COLO668 (cell line): ENCODE measurements around the gene TPM2.
A peak's percentile ranks its signal among the peaks of the same experiment; 100 is the strongest.

Source experiments
- DNase-seq: peaks from one replicate; lab custom pipeline; 2025; ENCODE audit not compliant: unreplicated experiment; lab: John Stamatoyannopoulos, UW

The TPM2 gene

DNA sequence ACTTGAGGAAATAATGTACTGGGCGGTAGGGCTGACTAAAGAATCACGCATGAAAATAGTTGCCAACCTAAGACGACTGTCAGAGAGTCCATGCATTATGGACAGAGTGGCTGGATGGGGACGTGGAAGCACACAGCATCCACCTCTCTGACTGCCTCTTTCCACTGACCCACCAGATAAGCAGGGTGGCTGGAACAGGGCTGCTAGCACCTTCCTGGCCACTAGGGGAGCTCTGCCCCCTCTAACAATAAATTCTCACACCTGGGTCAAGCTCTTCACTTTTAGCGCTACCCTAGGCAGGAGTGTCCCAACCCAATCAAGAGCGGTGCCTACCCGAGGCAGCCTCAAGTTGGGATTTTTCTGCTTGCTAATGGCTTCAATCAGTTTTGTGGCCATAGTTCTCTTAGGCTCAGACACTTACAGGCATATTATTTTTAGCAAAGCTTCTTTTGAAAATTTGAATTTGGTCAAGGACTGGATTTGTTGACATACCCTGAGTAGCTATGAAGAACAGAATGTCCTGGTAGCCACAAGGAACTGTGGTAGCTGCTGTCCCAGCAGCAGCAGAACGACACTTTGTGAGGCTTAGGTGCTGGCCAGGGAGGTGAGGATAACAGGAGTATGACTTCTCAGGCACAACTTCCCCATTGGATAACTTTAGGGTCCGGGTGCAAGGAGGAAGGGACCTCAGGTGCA, 6.9 kb upstream of the TPM2 start:
- peak; percentile 53 for DNase-seq

GRCh38 chr9:35695943-35696401, 6.2 kb upstream of the TPM2 start:
- DNase-seq, result no peak

GRCh38 chr9:35691757-35692301, 2.1 kb upstream of the TPM2 start:
- no peak for DNase-seq

- no peak for DNase-seq
These were observed 1.6 kb upstream of the TPM2 start for GRCh38 chr9:35691334-35691650.

DNA sequence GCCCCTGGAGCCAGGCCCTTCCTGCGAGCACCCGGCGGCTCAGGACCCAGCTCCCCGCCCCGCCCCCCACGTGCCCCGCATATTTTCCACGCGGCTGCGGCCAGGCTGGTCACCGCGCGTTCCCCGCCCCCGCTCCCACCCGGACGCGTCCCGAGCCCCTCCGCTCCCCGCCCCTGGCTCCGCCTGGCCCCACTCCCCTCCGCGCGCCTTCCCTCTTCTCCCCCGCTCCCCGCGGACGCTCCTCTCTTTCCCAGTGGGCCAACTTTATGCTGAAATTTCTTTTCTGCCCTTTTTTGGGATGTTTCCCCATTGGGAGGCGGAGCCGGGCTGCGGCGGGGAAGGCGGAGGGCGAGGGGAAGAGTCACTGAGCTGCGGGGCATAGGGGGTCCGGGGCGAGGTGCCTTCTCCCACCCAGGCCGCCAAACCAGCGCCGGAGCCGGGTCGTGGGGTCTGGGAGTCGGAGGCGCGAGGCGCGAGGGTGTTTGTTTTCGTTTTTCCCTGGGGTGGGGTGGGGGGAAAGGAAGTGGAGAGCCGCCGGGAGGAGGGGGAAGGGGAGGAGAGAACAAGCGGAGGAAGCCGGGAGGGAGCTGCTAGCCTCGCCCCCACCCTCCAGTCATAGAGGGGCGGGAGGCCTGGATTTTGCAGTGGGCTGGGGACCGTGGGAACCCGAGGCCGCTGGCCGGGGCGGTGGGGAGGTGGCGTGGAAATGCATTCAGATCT, 1.0 kb upstream of the TPM2 start:
- DNase-seq, result peak; percentile 23

DNA sequence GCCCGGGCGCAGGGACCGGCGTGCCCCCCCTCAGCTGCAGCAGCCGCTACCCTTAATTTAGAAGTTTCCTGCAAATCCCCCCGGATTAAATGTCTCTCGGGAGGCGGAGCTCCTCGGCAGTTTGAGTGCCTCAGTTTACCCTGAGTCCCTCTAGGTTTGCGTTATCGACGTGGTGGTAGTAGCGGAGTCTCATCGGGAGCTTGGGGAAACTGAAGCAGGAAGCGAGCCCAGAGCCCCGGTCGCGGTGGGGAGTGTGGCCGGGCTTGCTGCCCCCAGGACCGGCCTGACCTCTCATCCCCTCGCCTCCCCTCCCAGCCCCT, 529 bp upstream of the TPM2 start:
- no peak for DNase-seq

DNA sequence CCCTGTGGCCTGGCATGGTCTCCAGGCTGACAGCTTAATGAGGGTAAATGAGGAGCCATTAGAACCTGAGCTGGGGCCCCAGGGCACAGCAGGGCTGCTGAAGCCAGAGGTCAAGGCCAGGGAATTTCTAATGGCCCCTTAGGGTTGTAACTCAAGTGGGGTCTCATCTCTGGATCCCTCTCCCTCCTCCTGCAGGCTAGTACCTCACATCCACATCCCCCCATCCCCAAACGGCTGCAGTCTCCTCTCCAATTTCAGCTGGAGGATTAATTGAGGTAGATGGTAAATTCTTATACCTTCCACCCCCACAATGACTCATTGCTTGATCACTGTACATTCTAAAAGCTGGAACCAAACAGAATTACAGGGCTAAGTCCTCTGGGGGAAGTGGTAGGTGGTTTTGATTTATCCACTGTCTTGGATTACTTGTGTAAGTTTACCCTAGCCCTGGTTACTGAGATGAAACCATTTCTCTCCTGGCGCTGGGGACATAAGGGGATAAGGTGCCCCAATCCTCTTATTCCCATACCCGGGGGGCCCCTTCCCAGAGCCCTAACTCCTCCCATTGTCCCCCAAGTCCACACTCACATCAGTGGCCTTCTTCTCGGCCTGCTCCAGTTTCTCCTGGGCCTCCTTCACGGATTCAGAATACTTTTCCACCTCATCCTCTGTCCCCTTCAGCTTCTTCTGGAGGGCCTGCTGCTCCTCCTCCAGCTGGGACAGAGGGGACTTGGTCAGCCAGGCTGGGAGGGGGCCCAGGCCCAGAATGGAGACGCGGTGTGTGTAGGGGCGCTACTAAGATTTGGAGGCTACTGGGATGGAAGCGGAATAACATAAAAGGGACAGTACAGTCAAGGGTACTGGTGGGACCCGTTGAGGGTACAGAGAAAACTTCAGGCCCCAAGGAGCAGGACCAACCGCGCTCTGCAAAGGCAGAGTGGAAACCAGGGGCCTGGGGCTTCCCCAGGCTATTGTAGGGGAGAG, 875 bp downstream of the TPM2 start:
- no peak for DNase-seq

DNA sequence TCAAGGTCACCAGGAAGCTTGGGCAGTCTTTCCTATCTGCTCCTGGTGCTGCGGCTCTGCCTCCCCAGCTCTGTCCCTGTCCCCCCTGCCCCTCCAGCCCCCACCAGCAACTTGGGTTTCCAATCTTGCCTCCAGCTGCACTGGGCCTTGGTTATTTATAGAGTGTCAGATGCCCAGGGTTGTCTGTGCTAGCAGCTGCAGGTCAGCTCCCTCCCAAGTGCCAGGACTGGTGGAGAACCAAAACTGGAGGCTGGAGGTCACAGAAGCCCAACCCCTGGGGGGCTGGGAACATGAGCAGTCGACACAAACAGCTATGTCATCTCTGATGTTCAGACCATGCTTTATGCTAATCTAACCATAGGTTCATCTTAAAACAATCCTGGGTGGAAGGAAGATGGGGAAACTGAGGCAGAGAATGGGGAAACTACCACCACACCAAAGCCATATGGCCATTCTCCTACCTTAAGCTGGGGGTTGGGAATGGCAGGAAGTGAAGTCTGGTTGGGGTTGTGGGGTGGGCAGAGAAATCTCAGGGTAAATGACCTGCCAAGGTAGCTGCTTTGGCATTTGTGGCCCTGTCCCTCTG, 1.7 kb downstream of the TPM2 start:
- no peak for DNase-seq

GRCh38 chr9:35687306-35687705, 2.4 kb downstream of the TPM2 start:
- DNase-seq, result no peak

DNA sequence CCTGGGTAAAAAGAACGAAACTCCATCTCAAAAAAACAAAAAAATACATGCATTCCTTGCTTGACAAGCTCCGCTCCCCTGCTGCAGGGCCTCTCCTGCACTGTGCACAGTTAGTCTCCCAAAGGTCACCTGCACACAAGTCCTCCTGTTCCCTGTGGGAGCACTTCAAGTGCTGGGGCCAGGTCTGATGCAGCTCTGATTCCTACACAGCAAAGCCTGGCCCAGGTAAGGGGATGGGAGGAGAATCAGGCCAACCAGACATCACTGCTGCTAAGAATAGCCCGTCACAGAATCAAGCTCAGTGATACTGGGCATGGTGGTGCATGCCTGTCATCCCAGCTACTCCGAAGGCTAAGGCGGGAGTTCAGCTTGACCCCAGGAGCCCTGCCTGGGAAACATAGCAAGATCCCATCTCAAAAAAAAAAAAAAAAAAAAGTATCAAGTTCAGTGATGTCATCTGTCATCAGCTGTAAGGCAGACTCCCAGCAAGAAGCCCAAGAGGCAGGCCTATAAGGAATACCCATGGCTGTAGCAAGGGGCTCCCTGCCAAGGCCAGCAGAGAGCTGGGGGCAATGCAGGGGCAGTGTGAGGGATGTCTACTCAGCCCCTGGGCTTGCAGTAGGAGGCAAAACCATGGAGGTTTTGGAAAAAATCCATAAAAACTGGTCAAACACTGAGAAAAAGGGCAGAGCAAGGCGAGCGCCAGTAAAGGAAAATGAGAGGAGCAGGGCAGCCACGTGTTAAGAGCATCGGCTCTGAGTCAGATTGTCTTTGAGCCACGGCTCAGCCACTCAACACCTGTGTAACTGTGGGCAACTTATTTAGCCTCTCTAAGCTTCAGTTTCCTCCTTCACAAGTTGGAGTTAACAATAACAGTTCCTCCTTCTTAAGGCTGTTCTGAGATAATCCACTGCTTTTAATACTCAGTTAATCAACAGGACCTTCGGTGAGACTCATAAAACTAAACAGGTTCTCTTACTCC, 3.2 kb downstream of the TPM2 start:
- DNase-seq, result no peak

GRCh38 chr9:35685506-35685905, 4.2 kb downstream of the TPM2 start:
- no peak for DNase-seq

DNA sequence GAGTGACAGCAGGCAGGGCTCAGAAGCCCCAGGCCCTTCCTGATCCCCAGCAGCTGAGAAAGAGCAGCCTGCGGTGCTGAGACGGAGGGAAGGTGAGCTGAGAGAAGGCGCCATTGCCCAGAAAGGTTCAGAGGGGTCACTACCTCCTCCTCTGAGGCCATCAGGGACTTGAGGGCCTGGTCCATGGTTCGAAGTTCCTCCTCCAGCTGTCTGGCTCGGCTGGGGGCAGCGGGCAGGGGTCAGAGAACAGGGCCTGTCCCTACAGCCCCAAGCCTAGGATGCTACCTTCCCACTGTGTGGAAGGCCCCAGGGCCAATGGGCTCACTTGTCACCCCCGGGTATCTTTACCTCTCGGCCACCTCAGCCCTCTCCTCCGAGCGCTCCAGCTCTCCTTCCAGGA, 4.8 kb downstream of the TPM2 start:
- DNase-seq, result no peak

- DNase-seq, result no peak
These were observed 6.4 kb downstream of the TPM2 start for GRCh38 chr9:35683323-35683722.

DNA sequence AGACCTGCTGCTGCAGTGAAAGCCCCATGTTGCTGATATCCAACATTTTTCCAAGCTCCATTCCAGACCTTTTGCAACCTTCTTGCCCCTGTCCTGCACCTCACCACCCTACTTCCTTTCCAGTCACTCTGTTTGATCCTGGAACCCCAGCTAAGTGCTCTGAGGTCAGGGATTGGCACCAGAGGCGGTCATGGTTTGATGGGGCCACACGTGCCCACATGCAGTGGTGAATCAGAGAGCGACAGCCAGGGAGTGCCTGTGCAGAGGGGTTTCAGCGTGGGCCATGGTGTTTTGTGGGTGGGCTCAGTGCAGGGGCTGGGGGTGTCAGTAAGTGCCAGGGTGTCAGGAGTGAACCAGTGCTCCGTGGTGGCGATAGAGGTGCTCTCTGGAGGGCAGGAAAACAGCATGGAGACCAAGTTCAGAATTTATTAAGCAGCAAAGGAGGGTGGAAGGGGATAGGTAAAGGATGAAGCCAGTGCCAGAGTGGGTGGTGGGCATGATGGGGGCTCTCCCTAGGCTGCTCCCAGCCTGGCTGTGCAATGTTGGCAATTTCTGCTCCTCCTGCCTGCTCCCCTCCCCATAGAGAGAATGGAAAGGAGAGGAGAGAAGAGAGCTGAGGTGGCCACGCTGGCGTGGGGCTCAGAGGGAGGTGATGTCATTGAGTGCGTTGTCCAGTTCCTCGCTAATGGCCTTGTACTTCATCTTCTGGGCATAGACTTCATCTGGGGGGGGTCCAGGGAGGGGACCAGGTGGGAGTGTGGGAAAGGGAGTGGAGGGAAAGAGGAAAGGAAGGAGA, 7.0 kb downstream of the TPM2 start:
- DNase-seq, result no peak

DNA sequence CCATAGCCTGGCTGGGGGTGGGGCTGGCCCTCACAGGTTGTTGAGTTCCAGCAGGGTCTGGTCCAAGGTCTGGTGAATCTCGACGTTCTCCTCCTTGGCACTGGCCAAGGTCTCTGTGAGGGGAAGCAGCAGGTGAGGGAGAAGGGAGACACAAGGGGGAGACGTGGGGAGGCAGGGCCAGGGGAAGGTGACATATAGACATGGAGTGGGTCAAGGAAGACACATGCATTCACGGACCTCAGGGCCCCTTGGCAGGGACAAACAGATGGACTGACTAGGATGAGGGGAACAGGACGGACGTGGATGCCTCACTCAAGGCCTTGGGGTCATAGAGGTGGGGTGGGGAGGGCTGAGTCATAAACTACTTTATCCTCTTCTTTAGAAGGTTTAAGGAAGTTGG, 7.7 kb downstream of the TPM2 start:
- no peak for DNase-seq

- DNase-seq, result no peak
These were observed 8.3 kb downstream of the TPM2 start for GRCh38 chr9:35681341-35682002.

- no peak for DNase-seq
These were observed 9.2 kb downstream of the TPM2 start for GRCh38 chr9:35680331-35681105.

GRCh38 chr9:35679766-35680330, 9.9 kb downstream of the TPM2 start:
- no peak for DNase-seq
